ENCODE results near the gene TENM4. TPM values are rescaled to one million over a fixed set of nuclear protein-coding genes. Genes with fewer than 3 reads are reported as not detected.

TENM4 gene
- total and polyA plus RNA-seq, 2 of the 8 experiments (the other 6 are each of a cell fraction or from before 2014, with no cell fraction given): 3.5 to 7.2 TPM

DNA sequence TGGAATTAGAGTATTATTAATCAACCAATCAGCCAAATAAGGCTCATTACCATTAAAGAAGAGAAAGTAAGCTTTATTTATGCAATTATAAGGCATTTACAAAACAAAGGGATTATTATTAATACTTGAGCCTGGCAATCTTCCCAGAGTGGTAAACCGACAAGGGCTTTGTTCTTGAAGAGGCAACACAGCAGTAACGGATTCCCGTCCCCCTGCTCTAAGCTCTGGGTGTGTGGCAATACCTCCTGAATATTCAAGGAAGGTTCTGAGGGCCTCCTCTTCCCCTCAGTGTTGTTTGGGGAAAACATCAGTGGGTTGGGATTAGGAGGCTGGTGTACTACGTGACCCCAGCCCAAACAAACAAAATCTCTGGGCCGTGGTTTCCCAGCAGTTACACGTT, 176.5 kb downstream of the TENM4 start (continued):
- TF ChIP-seq, protein P1, sequence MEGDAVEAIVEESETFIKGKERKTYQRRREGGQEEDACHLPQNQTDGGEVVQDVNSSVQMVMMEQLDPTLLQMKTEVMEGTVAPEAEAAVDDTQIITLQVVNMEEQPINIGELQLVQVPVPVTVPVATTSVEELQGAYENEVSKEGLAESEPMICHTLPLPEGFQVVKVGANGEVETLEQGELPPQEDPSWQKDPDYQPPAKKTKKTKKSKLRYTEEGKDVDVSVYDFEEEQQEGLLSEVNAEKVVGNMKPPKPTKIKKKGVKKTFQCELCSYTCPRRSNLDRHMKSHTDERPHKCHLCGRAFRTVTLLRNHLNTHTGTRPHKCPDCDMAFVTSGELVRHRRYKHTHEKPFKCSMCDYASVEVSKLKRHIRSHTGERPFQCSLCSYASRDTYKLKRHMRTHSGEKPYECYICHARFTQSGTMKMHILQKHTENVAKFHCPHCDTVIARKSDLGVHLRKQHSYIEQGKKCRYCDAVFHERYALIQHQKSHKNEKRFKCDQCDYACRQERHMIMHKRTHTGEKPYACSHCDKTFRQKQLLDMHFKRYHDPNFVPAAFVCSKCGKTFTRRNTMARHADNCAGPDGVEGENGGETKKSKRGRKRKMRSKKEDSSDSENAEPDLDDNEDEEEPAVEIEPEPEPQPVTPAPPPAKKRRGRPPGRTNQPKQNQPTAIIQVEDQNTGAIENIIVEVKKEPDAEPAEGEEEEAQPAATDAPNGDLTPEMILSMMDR (IDR thresholded peaks at IDR 0.05; ENCODE audit: control extremely low read depth in 1 of 3, insufficient read depth in 1 of 3, low read depth in 1 of 3, low read length in 3 of 3): no peak
- TF ChIP-seq BCL11A (IDR thresholded peaks at IDR 0.05; ENCODE audit: low read depth in 2 of 2, low read length in 2 of 2) (no peak), KDM4A (IDR thresholded peaks at IDR 0.05; ENCODE audit: low read depth, low read length, severe bottlenecking) (no peak), SRF (IDR thresholded peaks at IDR 0.05; ENCODE audit: low read depth, low read length) (no peak), RNF2 (IDR thresholded peaks at IDR 0.05; ENCODE audit: borderline replicate concordance, low read depth, low read length, missing control alignments, poor library complexity, severe bottlenecking) (no peak), SAP30 (IDR thresholded peaks at IDR 0.05; ENCODE audit: insufficient read depth, insufficient replicate concordance, low read length) (no peak), GABPA (IDR thresholded peaks at IDR 0.05; ENCODE audit: borderline replicate concordance, insufficient read depth, low read length) (no peak), JUND (IDR thresholded peaks at IDR 0.05; ENCODE audit: low read length) (no peak)
- TF ChIP-seq, protein P2, sequence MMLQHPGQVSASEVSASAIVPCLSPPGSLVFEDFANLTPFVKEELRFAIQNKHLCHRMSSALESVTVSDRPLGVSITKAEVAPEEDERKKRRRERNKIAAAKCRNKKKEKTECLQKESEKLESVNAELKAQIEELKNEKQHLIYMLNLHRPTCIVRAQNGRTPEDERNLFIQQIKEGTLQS (IDR thresholded peaks at IDR 0.05; ENCODE audit: insufficient read depth, low read depth, low read length): no peak
